ENCODE measurements around the gene GATAD2A.

Gene GATAD2A

GRCh38 chr19:19514215-19514657 is 108.8 kb downstream of the GATAD2A start:
- no peak for DNase-seq

- no peak for DNase-seq
These were observed 109.6 kb downstream of the GATAD2A start, which contains the start of gene TSSK6 for GRCh38 chr19:19514881-19515641. TSS of gene TSSK6 (minus strand) at chr19:19515548. CDS start at chr19:19515427, 121 bp downstream.

GRCh38 chr19:19515642-19516519 is 110.4 kb downstream of the GATAD2A start, which contains the start of gene NDUFA13:
TSS of gene NDUFA13 (plus strand) at chr19:19516225. CDS start at chr19:19516239, 14 bp downstream.
- DNase-seq, result peak; percentile 90

- DNase-seq, result no peak
These were observed 111.8 kb downstream of the GATAD2A start for GRCh38 chr19:19517235-19517619.

- no peak for DNase-seq
These were observed 115.5 kb downstream of the GATAD2A start for GRCh38 chr19:19520989-19521388.

GRCh38 chr19:19523177-19523576 is 117.7 kb downstream of the GATAD2A start:
- no peak for DNase-seq

- DNase-seq, result no peak
These were observed 118.6 kb downstream of the GATAD2A start for GRCh38 chr19:19524053-19524452.

- DNase-seq, result no peak
These were observed 120.3 kb downstream of the GATAD2A start for GRCh38 chr19:19525611-19526380.

- DNase-seq, result no peak
These were observed 121.3 kb downstream of the GATAD2A start for GRCh38 chr19:19526581-19527370.

- no peak for DNase-seq
These were observed 121.8 kb downstream of the GATAD2A start for GRCh38 chr19:19527371-19527656.

GRCh38 chr19:19527674-19528625 is 122.5 kb downstream of the GATAD2A start:
- no peak for DNase-seq

- DNase-seq, result no peak
These were observed 123.4 kb downstream of the GATAD2A start, which contains the start of gene YJEFN3 for GRCh38 chr19:19528721-19529490. TSS of gene YJEFN3 (plus strand) at chr19:19528911. CDS start at chr19:19528933, 22 bp downstream.

- DNase-seq, result no peak
These were observed 124.4 kb downstream of the GATAD2A start for GRCh38 chr19:19529783-19530422.

- DNase-seq, result no peak
These were observed 124.9 kb downstream of the GATAD2A start for GRCh38 chr19:19530423-19530804.

GRCh38 chr19:19530889-19531288 is 125.4 kb downstream of the GATAD2A start:
- DNase-seq, result no peak

- DNase-seq, result peak; percentile 91
These were observed 126.7 kb downstream of the GATAD2A start for GRCh38 chr19:19531951-19532805.

- DNase-seq, result no peak
These were observed 127.6 kb downstream of the GATAD2A start for GRCh38 chr19:19532806-19533701.
